ENCODE measurements around the gene LGALS7B. TPM values are rescaled to one million over a fixed set of nuclear protein-coding genes. Genes with fewer than 3 reads are reported as not detected.
A peak's percentile ranks its signal among the peaks of the same experiment; 100 is the strongest.

Gene LGALS7B
- total RNA-seq, 1 donor from 2014 or later, result not detected

DNA sequence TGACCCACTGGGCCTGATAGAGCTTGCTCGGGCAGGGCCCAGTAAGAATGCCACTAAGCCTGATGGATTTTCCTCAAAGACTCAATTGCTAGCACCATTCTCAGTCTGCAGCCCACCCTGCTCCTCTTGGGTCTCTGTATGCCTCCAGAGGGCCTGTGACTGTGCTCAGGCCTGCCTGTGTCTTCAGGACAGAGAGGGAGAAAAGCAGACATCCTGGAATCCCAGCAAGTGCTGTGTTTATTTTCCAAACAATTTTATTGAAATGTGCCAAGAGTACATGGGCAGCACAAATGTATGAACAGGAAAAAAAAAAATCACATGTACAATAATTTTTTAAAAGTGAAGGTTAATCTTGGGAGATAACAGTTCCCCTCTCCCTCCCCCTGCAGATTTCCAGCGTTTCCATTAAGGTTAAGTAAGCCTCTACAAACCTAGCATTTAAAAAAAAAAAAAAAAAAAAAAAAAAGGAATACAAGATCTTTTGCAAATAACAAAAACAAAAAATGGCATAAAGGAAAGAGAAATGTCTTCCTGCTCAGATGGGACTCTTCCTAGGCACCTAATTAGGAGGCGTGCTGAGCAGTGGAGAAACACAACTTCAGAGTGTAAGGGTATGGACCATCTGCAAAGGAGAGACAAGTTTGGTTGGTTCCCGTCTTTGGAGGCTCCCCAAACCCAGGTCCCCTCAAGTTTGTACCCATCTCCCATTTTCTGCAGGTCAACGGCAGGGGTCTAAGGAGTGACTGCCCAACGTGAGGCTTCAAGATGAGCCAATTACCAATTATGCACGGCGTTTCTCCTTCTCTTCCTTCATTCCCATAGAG lies 47.4 kb downstream of the LGALS7B start:
- Mint-ChIP-seq H3K27ac (ENCODE audit: unreplicated experiment) (peak overlapping the region; percentile 34), H3K9me3 (ENCODE audit: unreplicated experiment) (no peaks in the 10 kb centered on the region), H3K27me3 (ENCODE audit: unreplicated experiment) (no peaks in the 10 kb centered on the region), H3K4me1 (ENCODE audit: unreplicated experiment) (peaks cover 8% of the 10 kb centered on the region), H3K36me3 (ENCODE audit: unreplicated experiment) (peaks cover 37% of the 10 kb centered on the region), H3K4me3 (ENCODE audit: unreplicated experiment) (no peak overlapping the region)
- no peak for DNase-seq (ENCODE audit: extremely low spot score, unreplicated experiment)
- no peak for TF ChIP-seq CTCF (IDR thresholded peaks at IDR 0.05)

DNA sequence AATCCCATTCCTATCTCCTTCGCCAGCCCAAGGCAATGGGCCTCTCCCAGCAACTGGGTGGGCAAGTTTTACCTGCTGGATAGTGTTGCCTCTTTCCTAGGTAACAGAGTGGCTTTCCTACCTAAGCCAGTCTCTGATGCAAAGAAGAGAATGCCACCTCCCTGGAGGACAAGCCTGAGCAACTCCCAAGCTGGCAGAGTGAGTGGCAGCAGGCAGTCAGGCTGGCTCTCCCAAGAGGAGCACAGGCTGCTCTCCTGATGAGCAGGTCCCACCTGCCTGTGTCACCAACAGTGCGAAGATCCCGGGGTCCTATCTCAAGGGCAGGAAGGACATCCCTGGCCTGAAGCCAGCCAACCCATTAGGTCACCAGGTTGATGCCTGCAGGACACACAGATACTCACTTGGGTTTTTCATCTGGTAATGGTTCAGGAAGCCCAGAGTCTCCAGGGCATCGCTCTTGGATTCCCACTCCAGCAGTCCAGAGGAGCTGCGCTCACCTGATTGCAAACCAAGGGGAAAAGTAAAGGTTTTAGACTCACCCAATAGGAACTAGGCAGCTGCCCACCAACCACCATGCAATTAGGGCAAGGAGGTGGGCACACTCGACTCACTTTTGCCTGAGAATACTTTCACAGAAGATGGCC lies 48.1 kb downstream of the LGALS7B start:
- H3K36me3 Mint-ChIP-seq (ENCODE audit: unreplicated experiment), result peaks cover 45% of the 10 kb centered on the region
- no peak for TF ChIP-seq CTCF (IDR thresholded peaks at IDR 0.05)
- H3K27ac Mint-ChIP-seq (ENCODE audit: unreplicated experiment), result peak overlapping the region; percentile 34
- no peak for DNase-seq (ENCODE audit: extremely low spot score, unreplicated experiment)
- H3K4me3 Mint-ChIP-seq (ENCODE audit: unreplicated experiment), result no peak overlapping the region
- no peaks in the 10 kb centered on the region for H3K27me3 Mint-ChIP-seq (ENCODE audit: unreplicated experiment)
- no peaks in the 10 kb centered on the region for H3K9me3 Mint-ChIP-seq (ENCODE audit: unreplicated experiment)
- peaks cover 5% of the 10 kb centered on the region for H3K4me1 Mint-ChIP-seq (ENCODE audit: unreplicated experiment)

- H3K4me1 Mint-ChIP-seq (ENCODE audit: unreplicated experiment), result no peaks in the 10 kb centered on the region
- no peak for TF ChIP-seq CTCF (IDR thresholded peaks at IDR 0.05)
- no peaks in the 10 kb centered on the region for H3K9me3 Mint-ChIP-seq (ENCODE audit: unreplicated experiment)
- H3K27me3 Mint-ChIP-seq (ENCODE audit: unreplicated experiment), result no peaks in the 10 kb centered on the region
- H3K36me3 Mint-ChIP-seq (ENCODE audit: unreplicated experiment), result peaks cover 50% of the 10 kb centered on the region
- DNase-seq (ENCODE audit: extremely low spot score, unreplicated experiment), result no peak
- H3K4me3 Mint-ChIP-seq (ENCODE audit: unreplicated experiment), result no peak overlapping the region
- H3K27ac Mint-ChIP-seq (ENCODE audit: unreplicated experiment), result no peak overlapping the region
These were observed 48.7 kb downstream of the LGALS7B start for GRCh38 chr19:38837656-38838121.

DNA sequence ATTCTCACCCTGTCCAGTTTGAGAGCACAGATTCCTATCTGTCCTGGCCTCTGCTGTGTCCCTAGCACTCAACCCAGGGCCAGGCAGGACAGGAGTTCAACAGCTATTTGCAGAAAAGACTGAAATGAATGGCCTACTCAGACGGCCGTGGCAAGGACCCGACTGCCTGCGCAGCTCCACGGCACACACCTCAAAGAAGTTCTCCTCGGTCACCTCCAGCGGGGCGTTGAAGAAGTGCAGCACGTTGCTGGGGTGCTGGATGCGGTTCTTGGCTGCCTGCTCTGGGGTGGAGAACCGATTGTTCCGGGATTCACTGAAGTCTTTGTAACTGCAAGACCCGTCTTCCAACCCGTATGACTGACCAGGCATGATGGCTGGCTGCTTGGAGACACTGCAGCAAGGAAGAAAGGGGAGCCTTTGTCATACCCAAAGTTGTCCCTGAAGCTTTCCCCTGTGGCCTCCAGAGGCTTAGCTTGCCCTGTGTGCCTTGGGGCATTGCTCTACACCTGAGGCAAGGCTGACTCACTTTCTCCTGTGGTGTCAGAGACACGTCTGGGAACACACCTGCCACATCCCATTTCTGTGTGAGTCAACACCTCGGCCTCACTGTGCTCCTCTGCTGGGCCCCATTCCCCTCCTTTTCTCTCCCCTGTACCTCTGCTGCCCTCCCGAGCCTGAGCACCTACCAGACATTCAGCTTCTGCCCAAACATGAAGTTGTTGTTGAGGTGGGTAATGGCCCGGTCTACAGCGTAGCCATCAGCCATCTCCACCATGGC lies 49.4 kb downstream of the LGALS7B start:
- Mint-ChIP-seq H3K27ac (ENCODE audit: unreplicated experiment) (no peak overlapping the region), H3K27me3 (ENCODE audit: unreplicated experiment) (no peaks in the 10 kb centered on the region), H3K36me3 (ENCODE audit: unreplicated experiment) (peaks cover 58% of the 10 kb centered on the region), H3K4me3 (ENCODE audit: unreplicated experiment) (no peak overlapping the region), H3K4me1 (ENCODE audit: unreplicated experiment) (no peaks in the 10 kb centered on the region), H3K9me3 (ENCODE audit: unreplicated experiment) (no peaks in the 10 kb centered on the region)
- no peak for TF ChIP-seq CTCF (IDR thresholded peaks at IDR 0.05)
- DNase-seq (ENCODE audit: extremely low spot score, unreplicated experiment), result no peak

All from osteocyte (in vitro differentiated cells).